ENCODE measurements around the gene SPRYD3. TPM values are rescaled to one million over a fixed set of nuclear protein-coding genes. Genes with fewer than 3 reads are reported as not detected.
A peak's percentile ranks its signal among the peaks of the same experiment; 100 is the strongest.

The SPRYD3 gene
- total RNA-seq, 1 donor from 2014 or later = 5.4 TPM

GRCh38 chr12:53101931-53102781 is 23.0 kb upstream of the SPRYD3 start:
- Histone ChIP-seq H3F3A (ENCODE audit: low read depth) (peaks cover under 1% of the 10 kb centered on the region), H3K9me3 (ENCODE audit: low read depth) (no peaks in the 10 kb centered on the region), H4K20me1 (ENCODE audit: low read depth) (no peaks in the 10 kb centered on the region), H3K4me1 (peaks cover 10% of the 10 kb centered on the region), H3K9ac (no peak overlapping the region), H3K4me2 (no peak overlapping the region), H3K4me3 (no peak overlapping the region), H3K27me3 (peaks cover 23% of the 10 kb centered on the region), H3K79me2 (ENCODE audit: low read depth) (no peaks in the 10 kb centered on the region), H2AFZ (replicated peaks) (no peak overlapping the region), H3K27ac (no peak overlapping the region), H3K36me3 (no peaks in the 10 kb centered on the region)
- Mint-ChIP-seq H3K36me3 (no peaks in the 10 kb centered on the region), H3K9me3 (no peaks in the 10 kb centered on the region), H3K27me3 (ENCODE audit: insufficient read depth, low read depth) (peaks cover 26% of the 10 kb centered on the region), H3K4me1 (peaks cover 51% of the 10 kb centered on the region), H3K27ac (no peak overlapping the region), H3K4me3 (no peak overlapping the region)
- no peak for TF ChIP-seq CTCF (IDR thresholded peaks at IDR 0.05)
- TF ChIP-seq EZH2 (IDR thresholded peaks at IDR 0.05) = no peak
- TF ChIP-seq EZH2phosphoT487 (IDR thresholded peaks at IDR 0.05) = no peak
- no peak for DNase-seq (ENCODE audit: low spot score)

- no peak for DNase-seq (ENCODE audit: low spot score)
- Mint-ChIP-seq H3K36me3 (no peaks in the 10 kb centered on the region), H3K4me1 (peaks cover 54% of the 10 kb centered on the region), H3K9me3 (no peaks in the 10 kb centered on the region), H3K4me3 (no peak overlapping the region), H3K27me3 (ENCODE audit: insufficient read depth, low read depth) (peaks cover 34% of the 10 kb centered on the region), H3K27ac (no peak overlapping the region)
- H3K79me2 ChIP-seq (ENCODE audit: low read depth) = no peaks in the 10 kb centered on the region
- TF ChIP-seq EZH2phosphoT487 (IDR thresholded peaks at IDR 0.05) (no peak), CTCF (IDR thresholded peaks at IDR 0.05) (no peak), EZH2 (IDR thresholded peaks at IDR 0.05) (no peak)
- H3K27ac ChIP-seq = no peak overlapping the region
- no peak overlapping the region for H3K4me2 ChIP-seq
- peaks cover 17% of the 10 kb centered on the region for H3K4me1 ChIP-seq
- H3K27me3 ChIP-seq = peaks cover 32% of the 10 kb centered on the region
- no peaks in the 10 kb centered on the region for H3K36me3 ChIP-seq
- H3K9me3 ChIP-seq (ENCODE audit: low read depth) = no peaks in the 10 kb centered on the region
- H3K4me3 ChIP-seq = no peak overlapping the region
- H4K20me1 ChIP-seq (ENCODE audit: low read depth) = no peaks in the 10 kb centered on the region
- H2AFZ ChIP-seq (replicated peaks) = no peak overlapping the region
- H3F3A ChIP-seq (ENCODE audit: low read depth) = peaks cover 10% of the 10 kb centered on the region
- H3K9ac ChIP-seq = no peak overlapping the region
Measured at GRCh38 chr12:53101266-53101665, 22.1 kb upstream of the SPRYD3 start.

- Histone ChIP-seq H3K4me3 (no peak overlapping the region), H3K79me2 (ENCODE audit: low read depth) (no peaks in the 10 kb centered on the region), H3K9me3 (ENCODE audit: low read depth) (no peaks in the 10 kb centered on the region), H3K27me3 (peaks cover 38% of the 10 kb centered on the region), H3F3A (ENCODE audit: low read depth) (peaks cover 13% of the 10 kb centered on the region), H2AFZ (replicated peaks) (no peak overlapping the region), H3K4me1 (peaks cover 21% of the 10 kb centered on the region), H3K36me3 (no peaks in the 10 kb centered on the region), H4K20me1 (ENCODE audit: low read depth) (no peaks in the 10 kb centered on the region), H3K4me2 (no peak overlapping the region), H3K27ac (no peak overlapping the region), H3K9ac (no peak overlapping the region)
- H3K27ac Mint-ChIP-seq = no peak overlapping the region
- H3K27me3 Mint-ChIP-seq (ENCODE audit: insufficient read depth, low read depth) = peaks cover 38% of the 10 kb centered on the region
- H3K4me1 Mint-ChIP-seq = peaks cover 57% of the 10 kb centered on the region
- no peaks in the 10 kb centered on the region for H3K36me3 Mint-ChIP-seq
- no peaks in the 10 kb centered on the region for H3K9me3 Mint-ChIP-seq
- peak overlapping the region; percentile 48 for H3K4me3 Mint-ChIP-seq
- TF ChIP-seq CTCF (IDR thresholded peaks at IDR 0.05) (no peak), EZH2 (IDR thresholded peaks at IDR 0.05) (no peak), EZH2phosphoT487 (IDR thresholded peaks at IDR 0.05) (no peak)
- DNase-seq (ENCODE audit: low spot score) = no peak
Measured at GRCh38 chr12:53100466-53101151, 21.4 kb upstream of the SPRYD3 start.
